MCF 10A (cell line): ENCODE data around the gene C4orf54. TPM values are rescaled to one million over a fixed set of nuclear protein-coding genes. Genes with fewer than 3 reads are reported as not detected.

Source experiments
- BruUV-seq: library from RNA; stranded (reverse); fragments of 400-500 nt; replicated peaks from 2 replicates; lab custom pipeline; 2021; lab: Mats Ljungman, UMichigan
- CTCF ChIA-PET: fragments of 300-600 bp; sonication (Branson Sonifier 250); formaldehyde crosslinking; extraction: SDS; loops from one replicate; lab custom pipeline; 2021; ENCODE audit warnings: antibody characterized with exemption, inconsistent platforms; lab: Yijun Ruan, JAX
- POLR2A ChIA-PET: fragments of 300-600, 350-650 bp; sonication (Branson Sonifier 250); formaldehyde crosslinking; extraction: SDS; loops from one replicate; lab custom pipeline; 2020; ENCODE audit warnings: antibody characterized with exemption, inconsistent platforms; lab: Yijun Ruan, JAX
- DNase-seq: peaks from one replicate; pipeline ENCODE4 v3.0.0-alpha.2; 2018; ENCODE audit not compliant: unreplicated experiment
- H3K27ac Mint-ChIP-seq: one replicate; pipeline ENCODE4 v1.8.0; 2022; ENCODE audit warnings: mild to moderate bottlenecking, low read depth, mixed read lengths; ENCODE audit not compliant: unreplicated experiment
- H3K27me3 Mint-ChIP-seq: one replicate; pipeline ENCODE4 v1.8.0; 2022; ENCODE audit warnings: mixed read lengths; ENCODE audit not compliant: insufficient read depth, unreplicated experiment
- H3K36me3 Mint-ChIP-seq: one replicate; pipeline ENCODE4 v1.8.0; 2022; ENCODE audit warnings: mild to moderate bottlenecking, moderate library complexity, mixed read lengths; ENCODE audit not compliant: insufficient read depth, unreplicated experiment
- H3K4me1 Mint-ChIP-seq: one replicate; pipeline ENCODE4 v1.8.0; 2022; ENCODE audit warnings: mixed read lengths; ENCODE audit not compliant: insufficient read depth, unreplicated experiment
- H3K4me3 Mint-ChIP-seq: one replicate; pipeline ENCODE4 v1.8.0; 2022; ENCODE audit warnings: mild to moderate bottlenecking, moderate library complexity, mixed read lengths; ENCODE audit not compliant: unreplicated experiment
- H3K9me3 Mint-ChIP-seq: one replicate; pipeline ENCODE4 v1.8.0; 2022; ENCODE audit warnings: mixed read lengths; ENCODE audit not compliant: unreplicated experiment
- CTCF ChIP-seq: fragments of 200-600 bp; IDR thresholded peaks from one replicate; pipeline ENCODE4 v1.8.0; 2022; ENCODE audit warnings: antibody characterized with exemption, mild to moderate bottlenecking; ENCODE audit not compliant: unreplicated experiment
- intact Hi-C: fragments of 100-400 bp; cut with micrococcal nuclease; formaldehyde crosslinking; loops from 2 replicates; pipeline ENCODE4 v1.14.1; 2022
- total RNA-seq: library from RNA; stranded (reverse); gene quantifications from 2 replicates; pipeline ENCODE4 v1.2.3, GENCODE V29; 2022

C4orf54 gene
- total RNA-seq, 1 experiment from 2014 or later, result not detected

DNA sequence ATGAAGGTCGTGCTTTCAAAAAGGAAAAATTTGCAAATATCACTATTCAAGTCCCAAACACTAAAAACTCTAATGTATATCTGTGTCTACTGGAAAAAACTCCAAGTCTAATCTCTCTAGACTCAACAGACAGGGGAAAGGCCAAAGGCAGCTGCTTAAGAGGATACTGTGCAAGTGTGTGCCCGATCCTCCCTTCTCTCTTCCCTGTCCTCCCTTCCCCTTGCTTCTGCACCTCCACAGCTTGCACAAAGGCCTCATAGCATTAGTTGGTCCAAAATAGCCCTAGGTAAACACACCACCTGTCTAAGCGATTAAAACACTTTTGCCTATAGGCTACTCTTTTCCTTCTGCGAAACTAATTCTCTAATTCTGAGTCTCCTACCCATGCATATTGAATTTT is 10.6 kb downstream of the C4orf54 start:
- no peak for TF ChIP-seq CTCF
- no peaks in the 10 kb centered on the region for H3K27me3 Mint-ChIP-seq
- CTCF ChIA-PET, result no interaction called here
- POLR2A ChIA-PET, result interaction anchor here (1.3 kb wide), 1 partner anchor 13 kb away, joined by 3 read pairs; no protein-coding TSS in a partner anchor
- peaks cover 22% of the 10 kb centered on the region for H3K4me1 Mint-ChIP-seq
- intact Hi-C loops, result no loop called here
- DNase-seq, result no peak
- no peaks in the 10 kb centered on the region for H3K36me3 Mint-ChIP-seq
- H3K9me3 Mint-ChIP-seq, result no peaks in the 10 kb centered on the region
- no TSS peak for BruUV-seq
- H3K27ac Mint-ChIP-seq, result no peak overlapping the region
- H3K4me3 Mint-ChIP-seq, result no peak overlapping the region

DNA sequence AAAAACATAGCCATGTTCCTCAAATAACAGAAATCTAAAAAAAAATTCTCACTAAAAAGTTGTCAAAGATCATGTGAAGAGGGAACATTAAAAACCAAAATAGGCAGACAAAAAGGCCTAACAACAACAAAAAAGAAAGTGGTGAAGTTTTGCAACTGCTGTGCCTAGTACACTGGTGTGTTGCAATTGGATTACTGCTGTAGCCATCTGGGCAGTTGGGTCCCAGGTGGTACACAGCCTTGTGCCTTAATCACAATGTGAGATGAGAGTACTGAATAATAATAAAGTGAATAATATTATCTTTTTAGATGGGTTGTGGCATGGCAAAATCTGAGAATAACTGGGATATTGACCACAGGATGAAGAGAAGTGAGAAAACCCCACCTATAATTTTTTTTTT is 12.0 kb downstream of the C4orf54 start:
- intact Hi-C loops, result no loop called here
- POLR2A ChIA-PET, result no interaction called here
- Mint-ChIP-seq H3K4me3 (no peak overlapping the region), H3K27me3 (no peaks in the 10 kb centered on the region), H3K4me1 (peaks cover 22% of the 10 kb centered on the region), H3K27ac (no peak overlapping the region), H3K9me3 (no peaks in the 10 kb centered on the region), H3K36me3 (no peaks in the 10 kb centered on the region)
- CTCF ChIA-PET, result no interaction called here
- BruUV-seq, result no TSS peak
- peak; percentile 42 for DNase-seq
- TF ChIP-seq CTCF, result no peak

- Mint-ChIP-seq H3K27ac (no peak overlapping the region), H3K4me3 (no peak overlapping the region), H3K4me1 (peaks cover 22% of the 10 kb centered on the region)
Measured at GRCh38 chr4:99645036-99645435, 12.6 kb downstream of the C4orf54 start.

DNA sequence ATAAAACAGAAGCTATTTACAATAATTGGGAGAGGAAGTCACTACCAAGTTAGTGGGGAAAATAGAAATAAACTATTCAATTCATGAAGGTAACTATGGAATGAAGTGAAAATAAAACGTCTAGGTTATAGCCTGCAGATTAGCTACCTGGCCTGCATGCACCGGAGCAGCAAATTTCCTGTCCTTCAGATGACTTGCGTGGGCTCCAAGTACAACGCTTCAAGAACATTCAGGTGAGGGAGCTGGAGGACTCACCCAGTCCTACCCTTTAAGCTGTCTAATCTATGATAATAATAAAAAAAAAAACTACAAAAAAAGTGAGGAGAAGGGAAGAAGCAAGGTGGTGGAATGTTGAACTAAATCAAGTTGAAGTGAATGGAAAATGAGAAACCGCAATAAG is 13.2 kb downstream of the C4orf54 start:
- Mint-ChIP-seq H3K27me3 (no peaks in the 10 kb centered on the region), H3K9me3 (no peaks in the 10 kb centered on the region), H3K4me3 (no peak overlapping the region), H3K4me1 (peaks cover 22% of the 10 kb centered on the region), H3K36me3 (no peaks in the 10 kb centered on the region), H3K27ac (peak overlapping the region; percentile 46)
- TF ChIP-seq CTCF, result no peak
- CTCF ChIA-PET, result no interaction called here
- BruUV-seq, result no TSS peak
- intact Hi-C loops, result no loop called here
- POLR2A ChIA-PET, result no interaction called here
- no peak for DNase-seq

More at GRCh38 chr4:99645036-99645435, 12.6 kb downstream of the C4orf54 start:
- TF ChIP-seq CTCF, result no peak
- no TSS peak for BruUV-seq
- intact Hi-C loops, result no loop called here
- no peaks in the 10 kb centered on the region for H3K27me3 Mint-ChIP-seq
- H3K36me3 Mint-ChIP-seq, result no peaks in the 10 kb centered on the region
- CTCF ChIA-PET, result no interaction called here
- no peak for DNase-seq
- POLR2A ChIA-PET, result no interaction called here
- H3K9me3 Mint-ChIP-seq, result no peaks in the 10 kb centered on the region
